ENCODE measurements around the gene KCTD19. TPM values are rescaled to one million over a fixed set of nuclear protein-coding genes. Genes with fewer than 3 reads are reported as not detected.

Gene KCTD19
- total RNA-seq, 2 donors from 2014 or later = 1.2 to 1.3 TPM

- TF ChIP-seq, protein P1, sequence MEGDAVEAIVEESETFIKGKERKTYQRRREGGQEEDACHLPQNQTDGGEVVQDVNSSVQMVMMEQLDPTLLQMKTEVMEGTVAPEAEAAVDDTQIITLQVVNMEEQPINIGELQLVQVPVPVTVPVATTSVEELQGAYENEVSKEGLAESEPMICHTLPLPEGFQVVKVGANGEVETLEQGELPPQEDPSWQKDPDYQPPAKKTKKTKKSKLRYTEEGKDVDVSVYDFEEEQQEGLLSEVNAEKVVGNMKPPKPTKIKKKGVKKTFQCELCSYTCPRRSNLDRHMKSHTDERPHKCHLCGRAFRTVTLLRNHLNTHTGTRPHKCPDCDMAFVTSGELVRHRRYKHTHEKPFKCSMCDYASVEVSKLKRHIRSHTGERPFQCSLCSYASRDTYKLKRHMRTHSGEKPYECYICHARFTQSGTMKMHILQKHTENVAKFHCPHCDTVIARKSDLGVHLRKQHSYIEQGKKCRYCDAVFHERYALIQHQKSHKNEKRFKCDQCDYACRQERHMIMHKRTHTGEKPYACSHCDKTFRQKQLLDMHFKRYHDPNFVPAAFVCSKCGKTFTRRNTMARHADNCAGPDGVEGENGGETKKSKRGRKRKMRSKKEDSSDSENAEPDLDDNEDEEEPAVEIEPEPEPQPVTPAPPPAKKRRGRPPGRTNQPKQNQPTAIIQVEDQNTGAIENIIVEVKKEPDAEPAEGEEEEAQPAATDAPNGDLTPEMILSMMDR (conservative IDR thresholded peaks at IDR 0.05) = peak; percentile 52
- Histone ChIP-seq H3K9ac (ENCODE audit: extremely low read depth, low read length, poor library complexity, severe bottlenecking) (no peak overlapping the region), H3K27me3 (ENCODE audit: control insufficient read depth, insufficient read depth, low read length, poor library complexity, severe bottlenecking) (peaks cover 6% of the 10 kb centered on the region), H3K4me3 (ENCODE audit: low read length) (no peak overlapping the region), H3K4me1 (ENCODE audit: control insufficient read depth, insufficient read depth, low read length) (no peaks in the 10 kb centered on the region), H3K9me3 (ENCODE audit: control insufficient read depth, low read length) (no peaks in the 10 kb centered on the region), H3K27ac (ENCODE audit: low read depth, low read length) (no peak overlapping the region), H3K36me3 (ENCODE audit: control insufficient read depth, insufficient read depth, low read length) (no peaks in the 10 kb centered on the region)
- DNase-seq = no peak
- Mint-ChIP-seq H3K27me3 (ENCODE audit: insufficient read depth) (peaks cover 4% of the 10 kb centered on the region), H3K9me3 (no peaks in the 10 kb centered on the region), H3K4me3 (no peak overlapping the region), H3K4me1 (peaks cover 5% of the 10 kb centered on the region), H3K36me3 (ENCODE audit: low read depth) (no peaks in the 10 kb centered on the region), H3K27ac (no peak overlapping the region)
These were observed 22.6 kb upstream of the KCTD19 start for GRCh38 chr16:67349172-67349571.

- TF ChIP-seq, protein P1 (conservative IDR thresholded peaks at IDR 0.05) = no peak
- Mint-ChIP-seq H3K27ac (no peak overlapping the region), H3K4me1 (peaks cover 2% of the 10 kb centered on the region), H3K9me3 (no peaks in the 10 kb centered on the region), H3K27me3 (ENCODE audit: insufficient read depth) (peaks cover 4% of the 10 kb centered on the region), H3K36me3 (ENCODE audit: low read depth) (no peaks in the 10 kb centered on the region), H3K4me3 (no peak overlapping the region)
- H3K36me3 ChIP-seq (ENCODE audit: control insufficient read depth, insufficient read depth, low read length) = no peaks in the 10 kb centered on the region
- no peaks in the 10 kb centered on the region for H3K9me3 ChIP-seq (ENCODE audit: control insufficient read depth, low read length)
- 100% methylated on average over 1 of the region's 3 CpGs for WGBS, 2 experiments (ENCODE audit: insufficient coverage in 1 of 2, insufficient read length in 1 of 2)
- no peak overlapping the region for H3K9ac ChIP-seq (ENCODE audit: extremely low read depth, low read length, poor library complexity, severe bottlenecking)
- no peak overlapping the region for H3K27ac ChIP-seq (ENCODE audit: low read depth, low read length)
- DNase-seq = no peak
- no peaks in the 10 kb centered on the region for H3K4me1 ChIP-seq (ENCODE audit: control insufficient read depth, insufficient read depth, low read length)
- peaks cover 6% of the 10 kb centered on the region for H3K27me3 ChIP-seq (ENCODE audit: control insufficient read depth, insufficient read depth, low read length, poor library complexity, severe bottlenecking)
- no peak overlapping the region for H3K4me3 ChIP-seq (ENCODE audit: low read length)
These were observed 19.8 kb upstream of the KCTD19 start for GRCh38 chr16:67346341-67346740.

GRCh38 chr16:67345401-67345800 is 18.9 kb upstream of the KCTD19 start:
- WGBS, 2 experiments (ENCODE audit: insufficient coverage in 1 of 2, insufficient read length in 1 of 2) = 96 to 100% methylated on average over 1 of the region's 1 CpG
- TF ChIP-seq, protein P1 (conservative IDR thresholded peaks at IDR 0.05) = no peak
- no peaks in the 10 kb centered on the region for H3K9me3 Mint-ChIP-seq
- peaks cover 6% of the 10 kb centered on the region for H3K27me3 ChIP-seq (ENCODE audit: control insufficient read depth, insufficient read depth, low read length, poor library complexity, severe bottlenecking)
- no peak overlapping the region for H3K27ac Mint-ChIP-seq
- peaks cover 4% of the 10 kb centered on the region for H3K27me3 Mint-ChIP-seq (ENCODE audit: insufficient read depth)
- no peaks in the 10 kb centered on the region for H3K36me3 Mint-ChIP-seq (ENCODE audit: low read depth)
- H3K4me1 ChIP-seq (ENCODE audit: control insufficient read depth, insufficient read depth, low read length) = no peaks in the 10 kb centered on the region
- no peaks in the 10 kb centered on the region for H3K9me3 ChIP-seq (ENCODE audit: control insufficient read depth, low read length)
- H3K4me1 Mint-ChIP-seq = peaks cover 2% of the 10 kb centered on the region
- H3K9ac ChIP-seq (ENCODE audit: extremely low read depth, low read length, poor library complexity, severe bottlenecking) = no peak overlapping the region
- H3K27ac ChIP-seq (ENCODE audit: low read depth, low read length) = no peak overlapping the region
- H3K4me3 Mint-ChIP-seq = no peak overlapping the region
- no peaks in the 10 kb centered on the region for H3K36me3 ChIP-seq (ENCODE audit: control insufficient read depth, insufficient read depth, low read length)
- DNase-seq = no peak
- no peak overlapping the region for H3K4me3 ChIP-seq (ENCODE audit: low read length)

Data from endodermal cell (in vitro differentiated cells).